ENCODE data around the gene TRIM36. TPM values are rescaled to one million over a fixed set of nuclear protein-coding genes. Genes with fewer than 3 reads are reported as not detected.

Gene TRIM36
- total RNA-seq, result 1 to 10 TPM; 3.1 to 7.3 TPM

GRCh38 chr5:115169487-115170133 is at the start of gene TRIM36:
Gene TRIM36, minus strand, starts transcription at chr5:115169908. Its CDS starts 274 bp downstream, at chr5:115169634.

Other genes starting within 250 kb of the TRIM36 start
- gene PGGT1B, start 93.0 kb upstream of the TRIM36 start, total RNA-seq, result 10 to 100 TPM; 11.0 to 20.3 TPM
- gene CCDC112, start 126.7 kb upstream of the TRIM36 start, total RNA-seq, result 1 to 10 TPM; 7.3 to 9.3 TPM

Data from melanocyte of skin (primary cell).